ENCODE results near the gene APBB2.

The APBB2 gene

DNA sequence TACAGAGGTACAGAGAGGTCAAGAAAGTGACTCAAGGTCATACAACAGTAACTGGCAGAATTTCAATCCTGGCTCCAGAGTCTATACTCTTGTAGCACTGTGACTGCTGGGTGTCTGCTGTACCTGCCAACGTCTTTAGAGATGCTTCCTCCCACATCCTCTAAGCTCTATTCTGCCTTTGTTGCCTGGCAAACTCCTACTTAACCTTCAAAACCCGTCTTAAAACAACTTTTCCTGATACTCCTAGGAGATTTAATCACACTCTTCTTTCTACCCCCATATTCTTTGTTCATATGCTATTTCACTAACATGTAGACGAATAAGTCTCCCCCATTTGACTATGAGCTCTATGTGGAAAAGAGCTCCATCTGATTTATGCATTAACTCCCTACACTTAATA, 16.8 kb downstream of the APBB2 start:
- CTCF ChIA-PET = interaction anchor here (0.9 to 1.8 kb wide), 6 partner anchors 8 to 273 kb away, joined by 3 to 10 read pairs (median 3); partner anchors contain the start of gene APBB2
- POLR2A ChIA-PET = no interaction called here
- DNase-seq (ENCODE audit: low read depth, low spot score) = no peak
- TF ChIP-seq, protein P1, sequence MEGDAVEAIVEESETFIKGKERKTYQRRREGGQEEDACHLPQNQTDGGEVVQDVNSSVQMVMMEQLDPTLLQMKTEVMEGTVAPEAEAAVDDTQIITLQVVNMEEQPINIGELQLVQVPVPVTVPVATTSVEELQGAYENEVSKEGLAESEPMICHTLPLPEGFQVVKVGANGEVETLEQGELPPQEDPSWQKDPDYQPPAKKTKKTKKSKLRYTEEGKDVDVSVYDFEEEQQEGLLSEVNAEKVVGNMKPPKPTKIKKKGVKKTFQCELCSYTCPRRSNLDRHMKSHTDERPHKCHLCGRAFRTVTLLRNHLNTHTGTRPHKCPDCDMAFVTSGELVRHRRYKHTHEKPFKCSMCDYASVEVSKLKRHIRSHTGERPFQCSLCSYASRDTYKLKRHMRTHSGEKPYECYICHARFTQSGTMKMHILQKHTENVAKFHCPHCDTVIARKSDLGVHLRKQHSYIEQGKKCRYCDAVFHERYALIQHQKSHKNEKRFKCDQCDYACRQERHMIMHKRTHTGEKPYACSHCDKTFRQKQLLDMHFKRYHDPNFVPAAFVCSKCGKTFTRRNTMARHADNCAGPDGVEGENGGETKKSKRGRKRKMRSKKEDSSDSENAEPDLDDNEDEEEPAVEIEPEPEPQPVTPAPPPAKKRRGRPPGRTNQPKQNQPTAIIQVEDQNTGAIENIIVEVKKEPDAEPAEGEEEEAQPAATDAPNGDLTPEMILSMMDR (IDR thresholded peaks at IDR 0.05; ENCODE audit: insufficient read depth, low read length, missing control alignments) = no peak
- H3K4me3 ChIP-seq (ENCODE audit: low read depth, low read length) = no peak overlapping the region

DNA sequence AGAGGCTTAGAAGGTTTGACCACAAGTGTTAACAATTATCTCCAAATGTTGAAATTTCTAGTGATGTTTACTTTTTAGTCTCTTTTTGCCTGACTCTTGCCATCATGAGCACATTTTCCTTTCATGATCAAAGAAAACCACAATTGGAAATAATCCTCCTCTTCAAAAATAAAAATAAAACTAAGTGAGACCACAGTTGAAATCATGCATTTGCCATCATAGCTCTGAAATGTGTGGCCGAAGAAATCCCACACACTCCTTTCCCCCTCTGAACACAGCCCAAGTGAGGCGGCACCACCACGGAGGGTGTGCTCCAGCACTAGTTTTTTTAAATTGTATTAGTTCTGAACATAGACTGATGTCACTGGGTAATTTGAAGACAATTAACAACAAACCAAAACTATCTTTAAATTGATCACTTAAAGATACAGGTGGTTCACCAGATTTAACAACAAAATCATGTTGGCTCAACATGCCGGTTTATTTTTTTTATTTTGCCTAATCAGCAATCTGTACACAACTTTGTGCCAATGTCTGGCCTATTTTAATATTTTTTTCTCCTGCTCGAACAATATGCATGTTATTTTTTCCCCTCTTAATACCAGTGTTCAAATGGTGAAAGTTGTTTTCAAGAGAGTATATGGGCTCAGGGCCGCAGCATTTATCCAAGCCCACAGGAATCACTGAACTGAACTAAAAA, 17.6 kb downstream of the APBB2 start:
- TF ChIP-seq, protein P1 (IDR thresholded peaks at IDR 0.05; ENCODE audit: insufficient read depth, low read length, missing control alignments) = no peak
- ChIA-PET POLR2A (interaction anchor here (0.6 to 0.7 kb wide), 2 partner anchors 61 to 205 kb away, joined by 3 to 5 read pairs; no protein-coding TSS in a partner anchor), CTCF (interaction anchor here (1.0 to 1.8 kb wide), 3 partner anchors 7 to 17 kb away, joined by 3 to 10 read pairs (median 3); partner anchors contain the start of gene APBB2)
- no peak overlapping the region for H3K4me3 ChIP-seq (ENCODE audit: low read depth, low read length)
- no peak for DNase-seq (ENCODE audit: low read depth, low spot score)

DNA sequence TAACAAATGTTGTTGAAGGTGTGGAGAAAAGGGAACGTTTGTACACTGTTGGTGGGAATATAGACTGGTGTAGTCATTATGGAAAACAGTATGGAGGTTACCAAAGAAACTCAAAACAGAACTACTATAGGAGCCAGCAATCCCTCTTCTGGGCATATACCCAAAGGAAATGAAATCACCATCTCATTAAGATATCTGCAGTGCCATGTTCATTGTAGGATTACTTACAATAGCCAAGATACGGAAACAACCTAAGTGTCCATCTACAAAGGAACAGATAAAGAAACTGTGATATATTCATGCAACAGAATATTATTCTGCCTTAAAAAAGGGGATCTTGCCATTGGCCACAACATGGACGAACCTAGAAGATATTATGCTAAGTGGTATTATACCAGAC, 22.2 kb downstream of the APBB2 start:
- CTCF ChIA-PET = no interaction called here

DNA sequence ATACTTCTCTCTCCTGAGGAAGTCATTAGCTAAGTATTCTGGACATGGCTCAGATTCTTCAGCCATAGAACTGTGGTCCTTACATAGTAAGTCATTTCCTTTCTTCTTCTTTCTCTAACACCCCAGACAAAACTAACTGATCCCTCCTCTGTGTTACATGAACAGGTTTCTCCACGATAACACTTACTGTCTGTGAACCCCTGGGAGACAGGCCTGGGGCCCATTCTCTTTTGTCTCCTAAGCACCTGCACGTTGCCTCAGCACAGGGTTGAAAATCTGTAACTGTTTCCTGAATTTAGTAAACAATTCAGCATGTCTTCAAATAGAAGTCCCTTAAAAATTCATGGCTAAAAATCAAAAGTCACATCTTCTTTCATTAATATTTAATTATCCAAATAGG, 24.7 kb downstream of the APBB2 start:
- DNase-seq (ENCODE audit: low read depth, low spot score) = no peak
- ChIA-PET CTCF (interaction anchor here (0.8 to 1.3 kb wide), 4 partner anchors 8 to 24 kb away, joined by 3 to 4 read pairs (median 4); partner anchors contain the start of gene APBB2), POLR2A (no interaction called here)
- no peak overlapping the region for H3K4me3 ChIP-seq (ENCODE audit: low read depth, low read length)
- TF ChIP-seq, protein P1 (IDR thresholded peaks at IDR 0.05; ENCODE audit: insufficient read depth, low read length, missing control alignments) = no peak

More for the DNA sequence above, 22.2 kb downstream of the APBB2 start:
- TF ChIP-seq, protein P1 (IDR thresholded peaks at IDR 0.05; ENCODE audit: insufficient read depth, low read length, missing control alignments) = no peak
- DNase-seq (ENCODE audit: low read depth, low spot score) = no peak
- POLR2A ChIA-PET = no interaction called here
- no peak overlapping the region for H3K4me3 ChIP-seq (ENCODE audit: low read depth, low read length)

DNA sequence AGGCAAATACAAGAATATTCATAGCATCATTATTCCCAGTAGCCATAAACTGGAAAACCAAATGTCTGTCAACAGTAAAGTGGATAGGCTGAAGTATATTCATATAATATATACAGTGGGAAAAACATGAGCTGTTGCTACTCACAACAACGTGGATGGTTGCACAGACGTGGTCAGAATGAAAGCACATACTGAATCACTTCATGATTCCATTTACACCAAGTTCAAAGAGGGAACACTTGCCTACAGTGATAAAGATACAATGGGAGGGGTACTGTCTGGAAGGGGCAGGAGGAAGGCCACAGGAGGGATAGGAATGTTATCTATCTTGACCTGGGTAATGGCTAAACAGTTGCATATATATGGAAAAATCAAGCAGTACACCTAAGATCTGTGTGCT, 25.3 kb downstream of the APBB2 start:
- no peak overlapping the region for H3K4me3 ChIP-seq (ENCODE audit: low read depth, low read length)
- TF ChIP-seq, protein P1 (IDR thresholded peaks at IDR 0.05; ENCODE audit: insufficient read depth, low read length, missing control alignments) = no peak
- CTCF ChIA-PET = interaction anchor here (0.9 to 1.1 kb wide), 2 partner anchors 8 to 15 kb away, joined by 3 to 4 read pairs; no protein-coding TSS in a partner anchor
- no peak for DNase-seq (ENCODE audit: low read depth, low spot score)
- POLR2A ChIA-PET = no interaction called here
